Peyer's patch (tissue), 4 donors: ENCODE data around the gene HHIPL1. TPM values are rescaled to one million over a fixed set of nuclear protein-coding genes. Genes with fewer than 3 reads are reported as not detected.

Experiments
- DNase-seq, 3 donors: peaks; one replicate each; pipeline ENCODE4 v3.0.0-alpha.2; 2017 to 2019
- H3K27ac ChIP-seq, 4 donors: fragments of 200-600 bp; sonication (generic); one replicate each; pipeline ENCODE4 v1.5.1; 2016 to 2019
- H3K27me3 ChIP-seq, 2 donors: fragments of 200-600 bp; sonication (generic); one replicate each; pipeline ENCODE4 v1.5.1; 2019
- H3K36me3 ChIP-seq, 3 donors: fragments of 200-600 bp; sonication (generic); one replicate each; pipeline ENCODE4 v1.5.1; 2016 to 2019
- H3K4me1 ChIP-seq, 4 donors: fragments of 200-600 bp; sonication (generic); one replicate each; pipeline ENCODE4 v1.5.1; 2016 to 2019
- H3K4me3 ChIP-seq, 4 donors: fragments of 200-600 bp; sonication (generic); 1 replicate in 3 of 4; 2 replicates in 1 of 4; pipeline ENCODE4 v1.5.1; 2016 to 2019; ENCODE audit warnings: mild to moderate bottlenecking in 1 of 4
- H3K9me3 ChIP-seq, 4 donors: fragments of 200-600 bp; sonication (generic); one replicate each; pipeline ENCODE4 v1.5.1; 2016 to 2019; ENCODE audit warnings: mild to moderate bottlenecking in 1 of 4
- CTCF ChIP-seq, 6 experiments: fragments of 450-650 bp in 4 of 6; fragments of 200-600 bp in 2 of 6; sonication (generic) in 1 of 6; IDR thresholded peaks; one replicate each; pipeline ENCODE4 v1.5.1; 2017 to 2019; ENCODE audit warnings: antibody characterized with exemption in 6 of 6, mild to moderate bottlenecking in 3 of 6, moderate library complexity in 1 of 6
- POLR2A ChIP-seq, 2 donors: fragments of 450-650 bp; IDR thresholded peaks; one replicate each; pipeline ENCODE4 v1.5.1; 2017; ENCODE audit warnings: antibody characterized with exemption in 2 of 2, mild to moderate bottlenecking in 2 of 2, moderate library complexity in 2 of 2
- total RNA-seq, 4 donors: library from RNA; depleted of rRNA; stranded (reverse); fragments of >200 nt; gene quantifications; one replicate each; pipeline ENCODE4 v1.1.0, GENCODE V29; 2016

Gene HHIPL1
- total RNA-seq, 4 donors from 2014 or later: 0.88 to 2.5 (median 1.0) TPM

GRCh38 chr14:99628887-99629618, 15.9 kb upstream of the HHIPL1 start:
- TF ChIP-seq POLR2A (IDR thresholded peaks at IDR 0.05): no peak
- TF ChIP-seq CTCF (IDR thresholded peaks at IDR 0.05): peak; percentile 56 to 98 (median 94)
- H3K27ac ChIP-seq: no peak overlapping the region
- DNase-seq: peak; percentile 44 to 87 (median 86)
- H3K27me3 ChIP-seq: no peaks in the 10 kb centered on the region
- H3K4me3 ChIP-seq: no peak overlapping the region
- no peaks in the 10 kb centered on the region for H3K9me3 ChIP-seq
- no peaks in the 10 kb centered on the region for H3K36me3 ChIP-seq
- no peaks in the 10 kb centered on the region for H3K4me1 ChIP-seq

- Histone ChIP-seq H3K27me3 (no peaks in the 10 kb centered on the region), H3K36me3 (no peaks in the 10 kb centered on the region), H3K27ac (no peak overlapping the region), H3K9me3 (no peaks in the 10 kb centered on the region), H3K4me3 (no peak overlapping the region), H3K4me1 (no peaks in the 10 kb centered on the region)
- no peak for DNase-seq
- no peak for TF ChIP-seq CTCF (IDR thresholded peaks at IDR 0.05)
- TF ChIP-seq POLR2A (IDR thresholded peaks at IDR 0.05): no peak
Observed at GRCh38 chr14:99630202-99630601, 14.7 kb upstream of the HHIPL1 start.

- Histone ChIP-seq H3K36me3 (no peaks in the 10 kb centered on the region), H3K4me1 (no peaks in the 10 kb centered on the region), H3K27me3 (no peaks in the 10 kb centered on the region), H3K9me3 (no peaks in the 10 kb centered on the region), H3K4me3 (no peak overlapping the region), H3K27ac (no peak overlapping the region)
- DNase-seq: no peak
- TF ChIP-seq POLR2A (IDR thresholded peaks at IDR 0.05) (no peak), CTCF (IDR thresholded peaks at IDR 0.05) (no peak)
Observed at GRCh38 chr14:99632410-99633035, 12.4 kb upstream of the HHIPL1 start.

- Histone ChIP-seq H3K27me3 (no peaks in the 10 kb centered on the region), H3K4me3 (no peak overlapping the region), H3K9me3 (no peaks in the 10 kb centered on the region), H3K36me3 (no peaks in the 10 kb centered on the region), H3K4me1 (no peaks in the 10 kb centered on the region), H3K27ac (no peak overlapping the region)
- no peak for DNase-seq
- no peak for TF ChIP-seq CTCF (IDR thresholded peaks at IDR 0.05)
- TF ChIP-seq POLR2A (IDR thresholded peaks at IDR 0.05): no peak
Observed at GRCh38 chr14:99633141-99633540, 11.8 kb upstream of the HHIPL1 start.

- H3K27me3 ChIP-seq: no peaks in the 10 kb centered on the region
- H3K9me3 ChIP-seq: no peaks in the 10 kb centered on the region
- no peak overlapping the region for H3K4me3 ChIP-seq
- no peak for DNase-seq
- no peaks in the 10 kb centered on the region for H3K4me1 ChIP-seq
- TF ChIP-seq POLR2A (IDR thresholded peaks at IDR 0.05): no peak
- TF ChIP-seq CTCF (IDR thresholded peaks at IDR 0.05): no peak
- no peak overlapping the region for H3K27ac ChIP-seq
- no peaks in the 10 kb centered on the region for H3K36me3 ChIP-seq
Observed at GRCh38 chr14:99633918-99634317, 11.0 kb upstream of the HHIPL1 start.
